Endothelial cell of umbilical vein (primary cell): ENCODE measurements around the gene ZNFX1. TPM values are rescaled to one million over a fixed set of nuclear protein-coding genes. Genes with fewer than 3 reads are reported as not detected.
"Not testable (repeated sequence)": the region's sequence is repeated elsewhere in the genome, so short reads cannot be mapped to it uniquely, and the experiment has no call there.

Experiments
- BruUV-seq: library from RNA; stranded (reverse); fragments of 400-500 nt; replicated peaks from 2 replicates; lab custom pipeline; 2021; lab: Mats Ljungman, UMichigan
- CTCF ChIA-PET: fragments of 300-600, 350-600 bp; sonication (Branson Sonifier 250); formaldehyde crosslinking; loops from one replicate; lab custom pipeline; 2021; ENCODE audit warnings: antibody characterized with exemption, inconsistent platforms; lab: Charles Lee
- POLR2A ChIA-PET: fragments of 300-600, 350-600 bp; sonication (Branson Sonifier 250); formaldehyde crosslinking; loops from one replicate; lab custom pipeline; 2021; ENCODE audit warnings: antibody characterized with exemption, inconsistent platforms; lab: Charles Lee
- DNase-seq: peaks from one replicate; pipeline ENCODE4 v3.0.0-alpha.2; 2011; ENCODE audit warnings: low read depth, low spot score
- FAIRE-seq: peaks from 2 replicates; lab custom pipeline; 2011; peaks lifted over from hg19 to GRCh38; lab: Jason Lieb, UNC
- H2AFZ ChIP-seq: 2 replicates; pipeline ENCODE4 v1.6.0; 2012; ENCODE audit warnings: low read depth, low read length, control low read depth, inconsistent platforms
- H3K27ac ChIP-seq: 2 replicates; pipeline ENCODE4 v1.5.1; 2011; ENCODE audit warnings: low read depth, mild to moderate bottlenecking, control low read depth, low read length, moderate library complexity; ENCODE audit not compliant: insufficient read depth
- H3K27me3 ChIP-seq, 2 experiments: 2 replicates each; pipeline versions ENCODE4 v1.6.0 to v1.6.1; 2011; ENCODE audit warnings: low read length in 2 of 2, mixed read lengths in 1 of 2; ENCODE audit not compliant: control insufficient read depth in 2 of 2, insufficient read depth in 2 of 2
- H3K36me3 ChIP-seq, 2 experiments: 2 replicates in 1 of 2; 3 replicates in 1 of 2; pipeline ENCODE4 v1.5.1; 2011; ENCODE audit warnings: low read length in 2 of 2, mild to moderate bottlenecking in 1 of 2, moderate library complexity in 1 of 2; ENCODE audit not compliant: control insufficient read depth in 2 of 2, insufficient read depth in 2 of 2; ENCODE audit errors: extremely low read depth in 1 of 2
- H3K4me1 ChIP-seq: 3 replicates; pipeline ENCODE4 v1.5.1; 2011; ENCODE audit warnings: mild to moderate bottlenecking, low read length; ENCODE audit not compliant: control insufficient read depth, insufficient read depth; ENCODE audit errors: extremely low read depth
- H3K4me2 ChIP-seq: 2 replicates; pipeline ENCODE4 v1.6.1; 2011; ENCODE audit warnings: low read length, control low read depth, mixed read lengths; ENCODE audit not compliant: insufficient read depth
- H3K4me3 ChIP-seq, 3 experiments: fragments of 200-600 bp in 1 of 3; sonication (generic), shearing (Covaris generic) in 1 of 3; replicated peaks in 1 of 3; 2 replicates each; pipeline ENCODE4 v1.5.1; 2011 to 2016; ENCODE audit warnings: control low read depth in 3 of 3, low read length in 3 of 3, mild to moderate bottlenecking in 2 of 3, inconsistent platforms in 1 of 3, low read depth in 1 of 3, moderate library complexity in 1 of 3; ENCODE audit not compliant: insufficient read depth in 1 of 3
- H3K79me2 ChIP-seq: 2 replicates; pipeline ENCODE4 v1.6.0; 2012; ENCODE audit warnings: low read length, inconsistent platforms; ENCODE audit not compliant: control insufficient read depth, insufficient read depth
- H3K9ac ChIP-seq: replicated peaks from 2 replicates; pipeline ENCODE3; 2011; ENCODE audit warnings: low read length, control low read depth; ENCODE audit not compliant: insufficient read depth; ENCODE audit errors: extremely low read depth
- H3K9me1 ChIP-seq: replicated peaks from 3 replicates; pipeline ENCODE4 v1.6.0; 2011; ENCODE audit warnings: mild to moderate bottlenecking, low read length; ENCODE audit not compliant: control insufficient read depth, insufficient read depth; ENCODE audit errors: extremely low read depth
- H3K9me3 ChIP-seq: replicated peaks from 2 replicates; pipeline ENCODE4 v1.5.1; 2012; ENCODE audit warnings: low read length, inconsistent platforms; ENCODE audit not compliant: control insufficient read depth, insufficient read depth
- H4K20me1 ChIP-seq: replicated peaks from 2 replicates; pipeline ENCODE3; 2011; ENCODE audit warnings: mild to moderate bottlenecking, low read length; ENCODE audit not compliant: control insufficient read depth, insufficient read depth; ENCODE audit errors: extremely low read depth
- CTCF ChIP-seq, 2 donors: IDR thresholded peaks; 1 replicate in 1 of 2; 2 replicates in 1 of 2; pipeline ENCODE4 v1.5.1; 2011; ENCODE audit warnings: low read length in 2 of 2, mild to moderate bottlenecking in 2 of 2, moderate library complexity in 2 of 2, control low read depth in 1 of 2, inconsistent platforms in 1 of 2, low read depth in 1 of 2; ENCODE audit not compliant: insufficient read depth in 1 of 2; ENCODE audit errors: extremely low read depth in 1 of 2
- EZH2 ChIP-seq: IDR thresholded peaks from 2 replicates; pipeline ENCODE4 v1.6.1; 2012; ENCODE audit warnings: borderline replicate concordance, low read depth, mild to moderate bottlenecking, moderate library complexity, low read length, inconsistent platforms; ENCODE audit not compliant: severe bottlenecking
- FOS ChIP-seq: IDR thresholded peaks from 2 replicates; pipeline ENCODE4 v1.6.1; 2011; ENCODE audit warnings: mild to moderate bottlenecking, low read length, moderate library complexity, borderline replicate concordance; ENCODE audit not compliant: insufficient read depth
- GATA2 ChIP-seq: IDR thresholded peaks from 2 replicates; pipeline ENCODE4 v1.7.0; 2011; ENCODE audit warnings: low read depth, mild to moderate bottlenecking, moderate library complexity, mixed read lengths, low read length; ENCODE audit not compliant: insufficient read length, insufficient read depth
- JUN ChIP-seq: IDR thresholded peaks from 2 replicates; pipeline ENCODE4 v1.6.1; 2011; ENCODE audit warnings: borderline replicate concordance, low read depth; ENCODE audit not compliant: insufficient read length, insufficient read depth
- MYC ChIP-seq: IDR thresholded peaks from one replicate; pipeline ENCODE4 v1.6.1; 2011; ENCODE audit warnings: mild to moderate bottlenecking, low read depth, low read length
- POLR2A ChIP-seq: IDR thresholded peaks from 2 replicates; pipeline ENCODE4 v1.6.1; 2012; ENCODE audit warnings: low read depth, mild to moderate bottlenecking, control low read depth, low read length
- POLR2AphosphoS5 ChIP-seq: IDR thresholded peaks from 2 replicates; pipeline ENCODE4 v1.6.1; 2012; ENCODE audit warnings: low read depth, mild to moderate bottlenecking, control low read depth, low read length, moderate library complexity; ENCODE audit not compliant: insufficient read depth
- dilution Hi-C: fragments of 300-500 bp; cut with MboI; formaldehyde crosslinking; loops from one replicate; pipeline ENCODE4 v1.15.0; 2019; ENCODE audit warnings: low sequenced_read_pairs; ENCODE audit not compliant: extremely low pct_ligation_motif_present
- intact Hi-C: fragments of 100-400 bp; cut with micrococcal nuclease; formaldehyde crosslinking; loops from one replicate; pipeline ENCODE4 v1.10.0; 2022
- polyA plus RNA-seq, 4 experiments: library from polyadenylated mRNA; depleted of rRNA in 3 of 4; stranded (reverse) in 3 of 4; unstranded in 1 of 4; fragments of >200 nt; gene quantifications; 2 replicates each; pipeline versions ENCODE4 v1.2.1 to v1.2.3, GENCODE V29; 2011 to 2012; ENCODE audit warnings: missing spikeins in 1 of 4
- total RNA-seq: library from RNA; stranded (reverse); gene quantifications from 2 replicates; pipeline ENCODE4 v1.2.3, GENCODE V29; 2021
- TF ChIP-seq, protein P1 (sequence below): IDR thresholded peaks from 2 replicates; pipeline ENCODE4 v1.6.1; 2011; ENCODE audit not compliant: insufficient read depth, insufficient read length

Gene ZNFX1
- total and polyA plus RNA-seq, 2 donors (not counting 3 experiments of a cell fraction or from before 2014, with no cell fraction given), result 8.3 to 27.9 TPM

GRCh38 chr20:49297605-49298530 lies 20.0 kb upstream of the ZNFX1 start:
- no peak overlapping the region for H3K9ac ChIP-seq
- no peak for FAIRE-seq

DNA sequence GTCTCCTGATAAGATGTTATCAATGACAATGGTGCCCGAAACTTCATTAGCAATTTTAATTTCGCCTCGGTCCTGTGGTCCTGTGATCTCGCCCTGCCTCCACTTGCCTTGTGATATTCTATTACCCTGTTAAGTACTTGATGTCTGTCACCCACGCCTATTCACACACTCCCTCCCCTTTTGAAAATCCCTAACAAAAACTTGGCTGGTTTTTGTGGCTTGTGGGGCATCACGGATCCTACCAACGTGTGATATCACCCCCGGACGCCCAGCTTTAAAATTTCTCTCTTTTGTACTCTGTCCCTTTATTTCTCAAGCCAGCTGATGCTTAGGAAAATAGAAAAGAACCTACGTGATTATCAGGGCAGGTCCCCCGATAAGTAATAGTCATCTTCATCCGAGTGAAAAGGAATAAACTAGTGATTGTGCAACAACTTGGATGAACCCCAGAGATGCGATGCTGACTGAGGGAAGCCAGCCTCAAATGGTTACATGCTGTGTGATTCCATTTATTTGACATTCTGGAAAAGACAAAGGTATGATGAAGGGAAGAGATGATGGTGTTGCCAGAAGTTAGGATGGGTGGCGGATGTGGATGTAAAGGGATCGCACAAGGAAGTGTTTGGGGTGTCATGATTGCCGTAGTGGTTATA lies 16.3 kb upstream of the ZNFX1 start:
- FAIRE-seq, H3K27ac ChIP-seq, H3K4me3 ChIP-seq, DNase-seq, CTCF ChIA-PET, POLR2A ChIA-PET, H3K79me2 ChIP-seq, intact Hi-C loops, H3K27me3 ChIP-seq, H3K9me1 ChIP-seq, BruUV-seq, H4K20me1 ChIP-seq, H3K9me3 ChIP-seq, H2AFZ ChIP-seq, H3K9ac ChIP-seq, dilution Hi-C loops, H3K4me2 ChIP-seq, H3K4me1 ChIP-seq: not testable (repeated sequence)
- H3K36me3 ChIP-seq, result peaks cover 15 to 18% of the 10 kb centered on the region in 2 experiments

More at GRCh38 chr20:49297605-49298530, 20.0 kb upstream of the ZNFX1 start:
- TF ChIP-seq POLR2AphosphoS5 (no peak), FOS (no peak), POLR2A (no peak), GATA2 (no peak), MYC (no peak), EZH2 (no peak), JUN (no peak), CTCF (IDR thresholded peaks at IDR 0.05; ENCODE audit: extremely low read depth in 1 of 2, insufficient read depth in 1 of 2, low read depth in 1 of 2, low read length in 2 of 2) (no peak)
- TF ChIP-seq, protein P1, sequence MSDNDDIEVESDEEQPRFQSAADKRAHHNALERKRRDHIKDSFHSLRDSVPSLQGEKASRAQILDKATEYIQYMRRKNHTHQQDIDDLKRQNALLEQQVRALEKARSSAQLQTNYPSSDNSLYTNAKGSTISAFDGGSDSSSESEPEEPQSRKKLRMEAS, result no peak
- DNase-seq, result no peak
- no TSS peak for BruUV-seq
- Histone ChIP-seq H3K9me3 (no peaks in the 10 kb centered on the region), H3K36me3 (no peaks in the 10 kb centered on the region), H3K27me3 (no peaks in the 10 kb centered on the region), H3K4me1 (no peaks in the 10 kb centered on the region), H3K9me1 (no peaks in the 10 kb centered on the region), H3K27ac (no peak overlapping the region), H2AFZ (no peak overlapping the region), H3K4me2 (no peak overlapping the region), H4K20me1 (no peaks in the 10 kb centered on the region), H3K4me3 (no peak overlapping the region), H3K79me2 (no peaks in the 10 kb centered on the region)
- CTCF ChIA-PET, result interaction anchor here (1.5 kb wide), 1 partner anchor 23 kb away, joined by 6 read pairs; no protein-coding TSS in a partner anchor
- POLR2A ChIA-PET, result no interaction called here
- dilution Hi-C loops, result no loop called here
- intact Hi-C loops, result no loop called here
